Thoracic aorta (tissue), 2 donors: ENCODE measurements around the gene SLC20A1. TPM values are rescaled to one million over a fixed set of nuclear protein-coding genes. Genes with fewer than 3 reads are reported as not detected.

Experiments used
- ATAC-seq: fragments of 150-250 bp; one replicate; pipeline ENCODE4 v1.8.0; 2017; ENCODE audit warnings: low read depth; ENCODE audit not compliant: insufficient number of reproducible peaks, low FRiP score
- DNase-seq: peaks from one replicate; pipeline ENCODE4 v3.0.0-alpha.2; 2020; ENCODE audit warnings: low spot score
- H3K27ac ChIP-seq, 2 donors: fragments of 200-600 bp; sonication (generic); 1 replicate in 1 of 2; 2 replicates in 1 of 2; pipeline ENCODE4 v1.5.1; 2016; ENCODE audit warnings: mild to moderate bottlenecking in 2 of 2, moderate library complexity in 2 of 2
- H3K27me3 ChIP-seq: fragments of 200-600 bp; sonication (generic); replicated peaks from 2 replicates; pipeline ENCODE4 v1.6.0; 2016; ENCODE audit warnings: mild to moderate bottlenecking; ENCODE audit not compliant: insufficient read depth
- H3K36me3 ChIP-seq: fragments of 200-600 bp; sonication (generic); one replicate; pipeline ENCODE4 v1.5.1; 2016
- H3K4me1 ChIP-seq, 2 donors: fragments of 200-600 bp; sonication (generic); 1 replicate in 1 of 2; 2 replicates in 1 of 2; pipeline versions ENCODE4 v1.5.1 to v1.6.0; 2016; ENCODE audit warnings: low read depth in 2 of 2, mild to moderate bottlenecking in 1 of 2; ENCODE audit not compliant: control insufficient read depth in 1 of 2
- H3K4me3 ChIP-seq: fragments of 200-600 bp; sonication (generic); 2 replicates; pipeline ENCODE4 v1.5.1; 2016; ENCODE audit warnings: mild to moderate bottlenecking
- H3K9me3 ChIP-seq: fragments of 200-600 bp; sonication (generic); 2 replicates; pipeline ENCODE4 v1.5.1; 2016
- total RNA-seq, 2 donors: library from RNA; depleted of rRNA; stranded (reverse); fragments of >200 nt; gene quantifications; one replicate each; pipeline versions ENCODE4 v1.1.0 to v1.2.3, GENCODE V29; 2016
- TF ChIP-seq, protein P1 (sequence below): fragments of 200-600 bp; sonication (generic); IDR thresholded peaks from one replicate; pipeline ENCODE4 v1.5.1; 2019; ENCODE audit warnings: antibody characterized with exemption

Gene SLC20A1
- total RNA-seq, 2 donors from 2014 or later = 62.3 to 146 TPM

DNA sequence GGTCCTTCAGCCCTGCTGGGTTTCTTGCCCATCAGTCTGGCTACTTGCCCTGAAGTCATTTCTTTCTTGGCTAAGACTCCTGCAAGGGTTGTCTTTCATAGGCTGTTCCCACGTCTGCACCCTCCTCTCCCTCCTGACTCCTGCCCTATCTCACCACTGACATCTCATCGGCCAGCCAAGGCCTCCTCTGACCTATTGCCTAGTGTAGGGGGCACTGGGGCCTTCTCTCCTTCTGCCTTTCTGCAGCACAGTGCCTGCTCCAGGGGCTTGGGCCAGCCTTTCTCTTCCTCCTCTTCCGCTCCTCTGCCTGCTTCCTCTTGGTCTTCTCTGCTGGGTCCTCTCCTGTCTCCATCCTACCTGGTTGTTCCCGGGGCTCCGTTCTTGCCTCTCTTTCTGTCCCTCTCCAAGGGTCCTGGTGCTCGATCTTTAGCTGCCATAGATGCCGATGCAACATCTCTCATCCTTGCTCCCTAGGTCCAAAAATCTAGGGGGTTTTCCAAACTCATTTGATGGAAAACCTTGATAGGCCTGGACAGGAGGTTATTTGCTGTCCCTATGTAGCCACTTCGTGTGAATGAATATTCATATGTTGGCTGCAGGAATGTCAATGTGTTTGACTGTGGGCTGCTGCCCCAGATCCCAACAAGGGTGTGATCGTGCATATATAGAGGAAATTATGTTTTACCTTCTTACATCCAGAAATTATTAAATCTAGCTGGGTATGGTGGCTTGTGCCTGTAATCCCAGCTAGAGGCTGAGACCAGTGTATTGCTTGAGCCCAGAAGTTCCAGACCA lies 65.4 kb downstream of the SLC20A1 start:
- Histone ChIP-seq H3K27ac (no peak overlapping the region), H3K27me3 (no peaks in the 10 kb centered on the region), H3K4me1 (no peaks in the 10 kb centered on the region), H3K36me3 (no peaks in the 10 kb centered on the region), H3K9me3 (no peaks in the 10 kb centered on the region), H3K4me3 (no peak overlapping the region)
- ATAC-seq (no peak), DNase-seq (no peak)
- TF ChIP-seq, protein P1, sequence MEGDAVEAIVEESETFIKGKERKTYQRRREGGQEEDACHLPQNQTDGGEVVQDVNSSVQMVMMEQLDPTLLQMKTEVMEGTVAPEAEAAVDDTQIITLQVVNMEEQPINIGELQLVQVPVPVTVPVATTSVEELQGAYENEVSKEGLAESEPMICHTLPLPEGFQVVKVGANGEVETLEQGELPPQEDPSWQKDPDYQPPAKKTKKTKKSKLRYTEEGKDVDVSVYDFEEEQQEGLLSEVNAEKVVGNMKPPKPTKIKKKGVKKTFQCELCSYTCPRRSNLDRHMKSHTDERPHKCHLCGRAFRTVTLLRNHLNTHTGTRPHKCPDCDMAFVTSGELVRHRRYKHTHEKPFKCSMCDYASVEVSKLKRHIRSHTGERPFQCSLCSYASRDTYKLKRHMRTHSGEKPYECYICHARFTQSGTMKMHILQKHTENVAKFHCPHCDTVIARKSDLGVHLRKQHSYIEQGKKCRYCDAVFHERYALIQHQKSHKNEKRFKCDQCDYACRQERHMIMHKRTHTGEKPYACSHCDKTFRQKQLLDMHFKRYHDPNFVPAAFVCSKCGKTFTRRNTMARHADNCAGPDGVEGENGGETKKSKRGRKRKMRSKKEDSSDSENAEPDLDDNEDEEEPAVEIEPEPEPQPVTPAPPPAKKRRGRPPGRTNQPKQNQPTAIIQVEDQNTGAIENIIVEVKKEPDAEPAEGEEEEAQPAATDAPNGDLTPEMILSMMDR = no peak

DNA sequence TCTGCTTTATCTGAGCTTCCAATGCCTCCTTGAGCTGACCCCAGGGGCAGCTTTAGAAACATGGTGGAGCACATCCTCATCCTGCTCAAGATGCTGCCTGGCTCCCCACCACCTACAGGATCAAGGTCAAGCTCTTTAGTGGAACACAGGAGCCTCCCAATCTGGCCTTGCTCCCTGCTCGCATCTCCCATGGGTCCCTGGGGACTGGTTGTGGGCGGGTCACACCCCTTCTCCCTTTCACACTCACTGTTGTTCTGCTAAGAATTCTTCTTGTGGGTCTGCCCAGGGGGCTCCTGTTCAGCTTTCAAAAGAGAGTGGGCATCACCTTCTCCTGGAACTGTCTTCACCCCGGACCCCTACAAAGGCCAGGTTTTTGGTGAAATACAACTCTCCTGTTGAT lies 66.7 kb downstream of the SLC20A1 start:
- TF ChIP-seq, protein P1 = no peak
- H3K27me3 ChIP-seq = no peaks in the 10 kb centered on the region
- ATAC-seq = no peak
- H3K9me3 ChIP-seq = no peaks in the 10 kb centered on the region
- H3K36me3 ChIP-seq = no peaks in the 10 kb centered on the region
- no peaks in the 10 kb centered on the region for H3K4me1 ChIP-seq
- H3K27ac ChIP-seq = no peak overlapping the region
- no peak for DNase-seq
- H3K4me3 ChIP-seq = no peak overlapping the region

DNA sequence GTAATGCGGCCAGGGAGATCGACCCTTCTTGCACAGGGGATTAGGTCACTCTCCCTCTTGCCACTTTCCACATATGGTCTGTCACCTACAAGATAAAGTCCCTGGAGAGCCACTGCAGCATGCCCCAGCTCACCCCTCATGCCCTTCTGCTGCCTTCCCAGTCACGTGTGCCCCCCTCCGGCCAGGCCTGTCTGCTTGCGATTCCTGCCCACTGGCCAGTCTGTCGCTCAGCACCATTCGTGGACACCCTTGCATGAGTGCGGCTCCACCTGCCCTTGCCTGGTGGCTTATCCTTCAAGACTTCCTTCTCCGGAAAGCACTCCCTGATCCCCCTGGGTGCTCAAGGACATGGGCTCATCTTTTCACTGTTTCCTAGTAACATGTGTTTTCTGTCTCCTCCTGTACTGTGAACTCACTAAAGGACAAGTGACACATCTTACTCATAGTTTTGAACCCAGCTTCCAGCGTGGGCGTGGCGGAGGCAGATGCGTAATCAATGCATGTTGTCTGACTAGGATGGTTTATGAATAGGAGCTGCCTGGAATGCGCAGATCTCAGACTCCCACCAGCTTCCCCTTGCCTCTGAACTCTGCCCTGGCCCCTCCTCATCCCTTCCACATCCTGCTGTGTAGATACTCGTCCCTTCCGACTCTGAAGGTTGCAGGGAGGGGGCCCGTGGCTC lies 67.3 kb downstream of the SLC20A1 start:
- H3K4me3 ChIP-seq = no peak overlapping the region
- TF ChIP-seq, protein P1 = no peak
- ATAC-seq = no peak
- no peak overlapping the region for H3K27ac ChIP-seq
- H3K9me3 ChIP-seq = no peaks in the 10 kb centered on the region
- no peaks in the 10 kb centered on the region for H3K27me3 ChIP-seq
- no peaks in the 10 kb centered on the region for H3K4me1 ChIP-seq
- no peaks in the 10 kb centered on the region for H3K36me3 ChIP-seq
- DNase-seq = no peak

Other genes starting within 250 kb of the SLC20A1 start
- 10 to 100 TPM; 30.3 to 53.3 TPM for gene RGPD8, start 212.3 kb upstream of the SLC20A1 start, total RNA-seq
- gene TTL, start 163.8 kb upstream of the SLC20A1 start, total RNA-seq = 10 to 100 TPM; 30.9 to 35.9 TPM
- gene POLR1B, start 103.5 kb upstream of the SLC20A1 start, total RNA-seq = 10 to 100 TPM; 12.5 to 30.8 TPM
- gene CHCHD5, start 61.3 kb upstream of the SLC20A1 start, total RNA-seq = 1 to 10 TPM; 6.8 to 8.3 TPM
- not detected for gene NT5DC4, start 75.1 kb downstream of the SLC20A1 start, total RNA-seq
- gene CKAP2L, start 118.7 kb downstream of the SLC20A1 start, total RNA-seq = 1 to 10 TPM in 1 of 2 donors, not detected in 1; 1.3 TPM
- gene IL1A, start 138.6 kb downstream of the SLC20A1 start, total RNA-seq = under 1 TPM in 1 of 2 donors, not detected in 1; 0.56 TPM
- gene IL1B, start 190.8 kb downstream of the SLC20A1 start, total RNA-seq = 1 to 10 TPM; 4.0 to 6.2 TPM